ENCODE results near the gene MAP3K7CL. TPM values are rescaled to one million over a fixed set of nuclear protein-coding genes. Genes with fewer than 3 reads are reported as not detected.

Gene MAP3K7CL
- total and polyA plus RNA-seq, 4 donors = 1.4 to 3.5 (median 3.1) TPM

DNA sequence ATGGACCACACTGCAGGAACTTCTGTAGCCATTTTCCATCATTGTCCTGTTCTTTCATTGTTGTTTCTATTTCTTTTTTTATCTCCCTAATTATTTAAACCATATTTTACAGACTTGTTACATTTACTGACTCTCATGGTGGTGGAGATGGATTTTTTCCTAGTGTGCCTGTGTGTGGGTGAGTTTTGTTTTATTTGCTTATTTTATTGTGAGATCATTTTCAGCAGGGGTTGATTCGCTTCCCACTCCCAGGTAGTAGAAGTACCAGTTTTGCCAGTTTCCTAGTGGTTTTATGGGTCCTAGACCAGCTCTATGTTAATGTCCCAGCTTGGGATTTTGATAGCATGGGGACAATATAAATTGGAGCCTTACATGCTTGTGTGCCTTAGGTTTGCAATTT is 88.3 kb downstream of the MAP3K7CL start:
- Histone ChIP-seq H3K4me3 (ENCODE audit: low read depth in 1 of 3, low read length in 3 of 3) (no peak overlapping the region), H3K4me1 (ENCODE audit: control insufficient read depth in 4 of 4, insufficient read depth in 4 of 4, low read length in 3 of 4) (peaks cover 0 to 2% (median 1%) of the 10 kb centered on the region in 4 donors), H3K9ac (ENCODE audit: low read depth in 1 of 2, low read length in 2 of 2) (no peak overlapping the region), H3K27ac (ENCODE audit: low read depth in 1 of 2, low read length in 2 of 2) (peak overlapping the region in 1 of 2 donors; percentile 9), H3K9me3 (ENCODE audit: control insufficient read depth in 4 of 4, low read length in 3 of 4) (no peaks in the 10 kb centered on the region), H3K27me3 (ENCODE audit: control insufficient read depth in 4 of 4, insufficient read depth in 4 of 4, low read length in 3 of 4) (no peaks in the 10 kb centered on the region), H3K36me3 (ENCODE audit: control insufficient read depth in 4 of 4, insufficient read depth in 3 of 4, low read depth in 1 of 4, low read length in 3 of 4) (no peaks in the 10 kb centered on the region)
- WGBS = 93% methylated on average over 1 of the region's 1 CpG
- DNase-seq (ENCODE audit: low spot score) = no peak
- no peak for TF ChIP-seq FOXA2 (IDR thresholded peaks at IDR 0.05)
- TF ChIP-seq NR2F2 (IDR thresholded peaks at IDR 0.05) = no peak
- TF ChIP-seq, protein P1, sequence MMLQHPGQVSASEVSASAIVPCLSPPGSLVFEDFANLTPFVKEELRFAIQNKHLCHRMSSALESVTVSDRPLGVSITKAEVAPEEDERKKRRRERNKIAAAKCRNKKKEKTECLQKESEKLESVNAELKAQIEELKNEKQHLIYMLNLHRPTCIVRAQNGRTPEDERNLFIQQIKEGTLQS (IDR thresholded peaks at IDR 0.05) = no peak
- TF ChIP-seq, protein P2, sequence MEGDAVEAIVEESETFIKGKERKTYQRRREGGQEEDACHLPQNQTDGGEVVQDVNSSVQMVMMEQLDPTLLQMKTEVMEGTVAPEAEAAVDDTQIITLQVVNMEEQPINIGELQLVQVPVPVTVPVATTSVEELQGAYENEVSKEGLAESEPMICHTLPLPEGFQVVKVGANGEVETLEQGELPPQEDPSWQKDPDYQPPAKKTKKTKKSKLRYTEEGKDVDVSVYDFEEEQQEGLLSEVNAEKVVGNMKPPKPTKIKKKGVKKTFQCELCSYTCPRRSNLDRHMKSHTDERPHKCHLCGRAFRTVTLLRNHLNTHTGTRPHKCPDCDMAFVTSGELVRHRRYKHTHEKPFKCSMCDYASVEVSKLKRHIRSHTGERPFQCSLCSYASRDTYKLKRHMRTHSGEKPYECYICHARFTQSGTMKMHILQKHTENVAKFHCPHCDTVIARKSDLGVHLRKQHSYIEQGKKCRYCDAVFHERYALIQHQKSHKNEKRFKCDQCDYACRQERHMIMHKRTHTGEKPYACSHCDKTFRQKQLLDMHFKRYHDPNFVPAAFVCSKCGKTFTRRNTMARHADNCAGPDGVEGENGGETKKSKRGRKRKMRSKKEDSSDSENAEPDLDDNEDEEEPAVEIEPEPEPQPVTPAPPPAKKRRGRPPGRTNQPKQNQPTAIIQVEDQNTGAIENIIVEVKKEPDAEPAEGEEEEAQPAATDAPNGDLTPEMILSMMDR (IDR thresholded peaks at IDR 0.05; ENCODE audit: low read depth, low read length, missing input control) = no peak
- no peak for TF ChIP-seq GABPA (IDR thresholded peaks at IDR 0.05 in 1 of 2, conservative IDR thresholded peaks at IDR 0.05 in 1 of 2)
- TF ChIP-seq HNF4A (conservative IDR thresholded peaks at IDR 0.05) = no peak
- TF ChIP-seq EGR1 (IDR thresholded peaks at IDR 0.05; ENCODE audit: low read depth in 2 of 2) = no peak
- TF ChIP-seq HNF4G (IDR thresholded peaks at IDR 0.05) = no peak
- no peak for TF ChIP-seq RAD21 (IDR thresholded peaks at IDR 0.05)
- no peak for TF ChIP-seq SP1 (IDR thresholded peaks at IDR 0.05)
- no peak for TF ChIP-seq JUND (IDR thresholded peaks at IDR 0.05)
- TF ChIP-seq, protein P3, sequence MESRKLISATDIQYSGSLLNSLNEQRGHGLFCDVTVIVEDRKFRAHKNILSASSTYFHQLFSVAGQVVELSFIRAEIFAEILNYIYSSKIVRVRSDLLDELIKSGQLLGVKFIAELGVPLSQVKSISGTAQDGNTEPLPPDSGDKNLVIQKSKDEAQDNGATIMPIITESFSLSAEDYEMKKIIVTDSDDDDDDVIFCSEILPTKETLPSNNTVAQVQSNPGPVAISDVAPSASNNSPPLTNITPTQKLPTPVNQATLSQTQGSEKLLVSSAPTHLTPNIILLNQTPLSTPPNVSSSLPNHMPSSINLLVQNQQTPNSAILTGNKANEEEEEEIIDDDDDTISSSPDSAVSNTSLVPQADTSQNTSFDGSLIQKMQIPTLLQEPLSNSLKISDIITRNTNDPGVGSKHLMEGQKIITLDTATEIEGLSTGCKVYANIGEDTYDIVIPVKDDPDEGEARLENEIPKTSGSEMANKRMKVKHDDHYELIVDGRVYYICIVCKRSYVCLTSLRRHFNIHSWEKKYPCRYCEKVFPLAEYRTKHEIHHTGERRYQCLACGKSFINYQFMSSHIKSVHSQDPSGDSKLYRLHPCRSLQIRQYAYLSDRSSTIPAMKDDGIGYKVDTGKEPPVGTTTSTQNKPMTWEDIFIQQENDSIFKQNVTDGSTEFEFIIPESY (IDR thresholded peaks at IDR 0.05) = no peak
- no peak for TF ChIP-seq FOXA1 (IDR thresholded peaks at IDR 0.05)
- TF ChIP-seq RXRA (IDR thresholded peaks at IDR 0.05) = no peak
- TF ChIP-seq, protein P4, sequence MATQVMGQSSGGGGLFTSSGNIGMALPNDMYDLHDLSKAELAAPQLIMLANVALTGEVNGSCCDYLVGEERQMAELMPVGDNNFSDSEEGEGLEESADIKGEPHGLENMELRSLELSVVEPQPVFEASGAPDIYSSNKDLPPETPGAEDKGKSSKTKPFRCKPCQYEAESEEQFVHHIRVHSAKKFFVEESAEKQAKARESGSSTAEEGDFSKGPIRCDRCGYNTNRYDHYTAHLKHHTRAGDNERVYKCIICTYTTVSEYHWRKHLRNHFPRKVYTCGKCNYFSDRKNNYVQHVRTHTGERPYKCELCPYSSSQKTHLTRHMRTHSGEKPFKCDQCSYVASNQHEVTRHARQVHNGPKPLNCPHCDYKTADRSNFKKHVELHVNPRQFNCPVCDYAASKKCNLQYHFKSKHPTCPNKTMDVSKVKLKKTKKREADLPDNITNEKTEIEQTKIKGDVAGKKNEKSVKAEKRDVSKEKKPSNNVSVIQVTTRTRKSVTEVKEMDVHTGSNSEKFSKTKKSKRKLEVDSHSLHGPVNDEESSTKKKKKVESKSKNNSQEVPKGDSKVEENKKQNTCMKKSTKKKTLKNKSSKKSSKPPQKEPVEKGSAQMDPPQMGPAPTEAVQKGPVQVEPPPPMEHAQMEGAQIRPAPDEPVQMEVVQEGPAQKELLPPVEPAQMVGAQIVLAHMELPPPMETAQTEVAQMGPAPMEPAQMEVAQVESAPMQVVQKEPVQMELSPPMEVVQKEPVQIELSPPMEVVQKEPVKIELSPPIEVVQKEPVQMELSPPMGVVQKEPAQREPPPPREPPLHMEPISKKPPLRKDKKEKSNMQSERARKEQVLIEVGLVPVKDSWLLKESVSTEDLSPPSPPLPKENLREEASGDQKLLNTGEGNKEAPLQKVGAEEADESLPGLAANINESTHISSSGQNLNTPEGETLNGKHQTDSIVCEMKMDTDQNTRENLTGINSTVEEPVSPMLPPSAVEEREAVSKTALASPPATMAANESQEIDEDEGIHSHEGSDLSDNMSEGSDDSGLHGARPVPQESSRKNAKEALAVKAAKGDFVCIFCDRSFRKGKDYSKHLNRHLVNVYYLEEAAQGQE (IDR thresholded peaks at IDR 0.05) = no peak
- TF ChIP-seq, protein P5, sequence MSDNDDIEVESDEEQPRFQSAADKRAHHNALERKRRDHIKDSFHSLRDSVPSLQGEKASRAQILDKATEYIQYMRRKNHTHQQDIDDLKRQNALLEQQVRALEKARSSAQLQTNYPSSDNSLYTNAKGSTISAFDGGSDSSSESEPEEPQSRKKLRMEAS (IDR thresholded peaks at IDR 0.05) = no peak
- no peak for TF ChIP-seq YY1 (IDR thresholded peaks at IDR 0.05)
- TF ChIP-seq TAF1 (conservative IDR thresholded peaks at IDR 0.05) = no peak
